Endothelial cell of umbilical vein (primary cell): ENCODE measurements around the gene CACNA1C. TPM values are rescaled to one million over a fixed set of nuclear protein-coding genes. Genes with fewer than 3 reads are reported as not detected.

Experiments
- BruUV-seq: library from RNA; stranded (reverse); fragments of 400-500 nt; replicated peaks from 2 replicates; lab custom pipeline; 2021; lab: Mats Ljungman, UMichigan
- CTCF ChIA-PET: fragments of 300-600, 350-600 bp; sonication (Branson Sonifier 250); formaldehyde crosslinking; loops from one replicate; lab custom pipeline; 2021; ENCODE audit warnings: antibody characterized with exemption, inconsistent platforms; lab: Charles Lee
- POLR2A ChIA-PET: fragments of 300-600, 350-600 bp; sonication (Branson Sonifier 250); formaldehyde crosslinking; loops from one replicate; lab custom pipeline; 2021; ENCODE audit warnings: antibody characterized with exemption, inconsistent platforms; lab: Charles Lee
- DNase-seq: peaks from one replicate; pipeline ENCODE4 v3.0.0-alpha.2; 2011; ENCODE audit warnings: low read depth, low spot score
- FAIRE-seq: peaks from 2 replicates; lab custom pipeline; 2011; peaks lifted over from hg19 to GRCh38; lab: Jason Lieb, UNC
- H2AFZ ChIP-seq: 2 replicates; pipeline ENCODE4 v1.6.0; 2012; ENCODE audit warnings: low read depth, low read length, control low read depth, inconsistent platforms
- H3K27ac ChIP-seq: 2 replicates; pipeline ENCODE4 v1.5.1; 2011; ENCODE audit warnings: low read depth, mild to moderate bottlenecking, control low read depth, low read length, moderate library complexity; ENCODE audit not compliant: insufficient read depth
- H3K27me3 ChIP-seq, 2 experiments: 2 replicates each; pipeline versions ENCODE4 v1.6.0 to v1.6.1; 2011; ENCODE audit warnings: low read length in 2 of 2, mixed read lengths in 1 of 2; ENCODE audit not compliant: control insufficient read depth in 2 of 2, insufficient read depth in 2 of 2
- H3K36me3 ChIP-seq, 2 experiments: 2 replicates in 1 of 2; 3 replicates in 1 of 2; pipeline ENCODE4 v1.5.1; 2011; ENCODE audit warnings: low read length in 2 of 2, mild to moderate bottlenecking in 1 of 2, moderate library complexity in 1 of 2; ENCODE audit not compliant: control insufficient read depth in 2 of 2, insufficient read depth in 2 of 2; ENCODE audit errors: extremely low read depth in 1 of 2
- H3K4me1 ChIP-seq: 3 replicates; pipeline ENCODE4 v1.5.1; 2011; ENCODE audit warnings: mild to moderate bottlenecking, low read length; ENCODE audit not compliant: control insufficient read depth, insufficient read depth; ENCODE audit errors: extremely low read depth
- H3K4me2 ChIP-seq: 2 replicates; pipeline ENCODE4 v1.6.1; 2011; ENCODE audit warnings: low read length, control low read depth, mixed read lengths; ENCODE audit not compliant: insufficient read depth
- H3K4me3 ChIP-seq, 3 experiments: fragments of 200-600 bp in 1 of 3; sonication (generic), shearing (Covaris generic) in 1 of 3; replicated peaks in 1 of 3; 2 replicates each; pipeline ENCODE4 v1.5.1; 2011 to 2016; ENCODE audit warnings: control low read depth in 3 of 3, low read length in 3 of 3, mild to moderate bottlenecking in 2 of 3, inconsistent platforms in 1 of 3, low read depth in 1 of 3, moderate library complexity in 1 of 3; ENCODE audit not compliant: insufficient read depth in 1 of 3
- H3K79me2 ChIP-seq: 2 replicates; pipeline ENCODE4 v1.6.0; 2012; ENCODE audit warnings: low read length, inconsistent platforms; ENCODE audit not compliant: control insufficient read depth, insufficient read depth
- H3K9ac ChIP-seq: replicated peaks from 2 replicates; pipeline ENCODE3; 2011; ENCODE audit warnings: low read length, control low read depth; ENCODE audit not compliant: insufficient read depth; ENCODE audit errors: extremely low read depth
- H3K9me1 ChIP-seq: replicated peaks from 3 replicates; pipeline ENCODE4 v1.6.0; 2011; ENCODE audit warnings: mild to moderate bottlenecking, low read length; ENCODE audit not compliant: control insufficient read depth, insufficient read depth; ENCODE audit errors: extremely low read depth
- H3K9me3 ChIP-seq: replicated peaks from 2 replicates; pipeline ENCODE4 v1.5.1; 2012; ENCODE audit warnings: low read length, inconsistent platforms; ENCODE audit not compliant: control insufficient read depth, insufficient read depth
- H4K20me1 ChIP-seq: replicated peaks from 2 replicates; pipeline ENCODE3; 2011; ENCODE audit warnings: mild to moderate bottlenecking, low read length; ENCODE audit not compliant: control insufficient read depth, insufficient read depth; ENCODE audit errors: extremely low read depth
- CTCF ChIP-seq, 2 donors: IDR thresholded peaks; 1 replicate in 1 of 2; 2 replicates in 1 of 2; pipeline ENCODE4 v1.5.1; 2011; ENCODE audit warnings: low read length in 2 of 2, mild to moderate bottlenecking in 2 of 2, moderate library complexity in 2 of 2, control low read depth in 1 of 2, inconsistent platforms in 1 of 2, low read depth in 1 of 2; ENCODE audit not compliant: insufficient read depth in 1 of 2; ENCODE audit errors: extremely low read depth in 1 of 2
- EZH2 ChIP-seq: IDR thresholded peaks from 2 replicates; pipeline ENCODE4 v1.6.1; 2012; ENCODE audit warnings: borderline replicate concordance, low read depth, mild to moderate bottlenecking, moderate library complexity, low read length, inconsistent platforms; ENCODE audit not compliant: severe bottlenecking
- FOS ChIP-seq: IDR thresholded peaks from 2 replicates; pipeline ENCODE4 v1.6.1; 2011; ENCODE audit warnings: mild to moderate bottlenecking, low read length, moderate library complexity, borderline replicate concordance; ENCODE audit not compliant: insufficient read depth
- GATA2 ChIP-seq: IDR thresholded peaks from 2 replicates; pipeline ENCODE4 v1.7.0; 2011; ENCODE audit warnings: low read depth, mild to moderate bottlenecking, moderate library complexity, mixed read lengths, low read length; ENCODE audit not compliant: insufficient read length, insufficient read depth
- JUN ChIP-seq: IDR thresholded peaks from 2 replicates; pipeline ENCODE4 v1.6.1; 2011; ENCODE audit warnings: borderline replicate concordance, low read depth; ENCODE audit not compliant: insufficient read length, insufficient read depth
- MYC ChIP-seq: IDR thresholded peaks from one replicate; pipeline ENCODE4 v1.6.1; 2011; ENCODE audit warnings: mild to moderate bottlenecking, low read depth, low read length
- POLR2AphosphoS5 ChIP-seq: IDR thresholded peaks from 2 replicates; pipeline ENCODE4 v1.6.1; 2012; ENCODE audit warnings: low read depth, mild to moderate bottlenecking, control low read depth, low read length, moderate library complexity; ENCODE audit not compliant: insufficient read depth
- dilution Hi-C: fragments of 300-500 bp; cut with MboI; formaldehyde crosslinking; loops from one replicate; pipeline ENCODE4 v1.15.0; 2019; ENCODE audit warnings: low sequenced_read_pairs; ENCODE audit not compliant: extremely low pct_ligation_motif_present
- intact Hi-C: fragments of 100-400 bp; cut with micrococcal nuclease; formaldehyde crosslinking; loops from one replicate; pipeline ENCODE4 v1.10.0; 2022
- polyA plus RNA-seq, 4 experiments: library from polyadenylated mRNA; depleted of rRNA in 3 of 4; stranded (reverse) in 3 of 4; unstranded in 1 of 4; fragments of >200 nt; gene quantifications; 2 replicates each; pipeline versions ENCODE4 v1.2.1 to v1.2.3, GENCODE V29; 2011 to 2012; ENCODE audit warnings: missing spikeins in 1 of 4
- total RNA-seq: library from RNA; stranded (reverse); gene quantifications from 2 replicates; pipeline ENCODE4 v1.2.3, GENCODE V29; 2021
- TF ChIP-seq, protein P1 (sequence below): IDR thresholded peaks from 2 replicates; pipeline ENCODE4 v1.6.1; 2011; ENCODE audit not compliant: insufficient read depth, insufficient read length

Gene CACNA1C
- total and polyA plus RNA-seq, 2 donors (not counting 3 experiments of a cell fraction or from before 2014, with no cell fraction given) = not detected

- POLR2A ChIA-PET = no interaction called here
- TF ChIP-seq GATA2 = no peak
- TF ChIP-seq POLR2AphosphoS5 = no peak
- no peak for TF ChIP-seq JUN
- TF ChIP-seq FOS = no peak
- TF ChIP-seq, protein P1, sequence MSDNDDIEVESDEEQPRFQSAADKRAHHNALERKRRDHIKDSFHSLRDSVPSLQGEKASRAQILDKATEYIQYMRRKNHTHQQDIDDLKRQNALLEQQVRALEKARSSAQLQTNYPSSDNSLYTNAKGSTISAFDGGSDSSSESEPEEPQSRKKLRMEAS = no peak
- no peak for TF ChIP-seq EZH2
- TF ChIP-seq MYC = no peak
- no peak for TF ChIP-seq CTCF (IDR thresholded peaks at IDR 0.05; ENCODE audit: extremely low read depth in 1 of 2, insufficient read depth in 1 of 2, low read depth in 1 of 2, low read length in 2 of 2)
- H3K9ac ChIP-seq = no peak overlapping the region
- dilution Hi-C loops (no loop called here), intact Hi-C loops (no loop called here)
- H3K36me3 ChIP-seq = no peaks in the 10 kb centered on the region
- H3K4me3 ChIP-seq = no peak overlapping the region
- H3K9me1 ChIP-seq = no peaks in the 10 kb centered on the region
- no peaks in the 10 kb centered on the region for H3K27me3 ChIP-seq
- no peak overlapping the region for H2AFZ ChIP-seq
- FAIRE-seq = no peak
- no TSS peak for BruUV-seq
- no peak for DNase-seq
- no peaks in the 10 kb centered on the region for H3K4me1 ChIP-seq
- no peaks in the 10 kb centered on the region for H4K20me1 ChIP-seq
- H3K79me2 ChIP-seq = no peaks in the 10 kb centered on the region
- no peak overlapping the region for H3K4me2 ChIP-seq
- H3K27ac ChIP-seq = no peak overlapping the region
- CTCF ChIA-PET = interaction anchor here (1.0 kb wide), 1 partner anchor 10 kb away, joined by 3 read pairs; no protein-coding TSS in a partner anchor
- H3K9me3 ChIP-seq = no peaks in the 10 kb centered on the region
Measured at GRCh38 chr12:2633176-2633824, 580.5 kb downstream of the CACNA1C start.
